Upper lobe of right lung (tissue), 1 donor: ENCODE measurements around the gene ABI3. TPM values are rescaled to one million over a fixed set of nuclear protein-coding genes. Genes with fewer than 3 reads are reported as not detected.

Experiments
- ATAC-seq: fragments of 200-7000 bp; cut with Tn5 transposase; one replicate; pipeline ENCODE4 v1.9.1; 2020; ENCODE audit warnings: mild to moderate bottlenecking, moderate library complexity
- DNase-seq: peaks from one replicate; pipeline ENCODE4 v3.0.0-alpha.2; 2020
- H3K27ac ChIP-seq: fragments of 200-600 bp; one replicate; pipeline ENCODE4 v1.8.0; 2022
- H3K27me3 ChIP-seq: fragments of 200-600 bp; one replicate; pipeline ENCODE4 v1.8.0; 2022; ENCODE audit warnings: mild to moderate bottlenecking
- H3K36me3 ChIP-seq: fragments of 200-600 bp; one replicate; pipeline ENCODE4 v1.8.0; 2022
- H3K4me1 ChIP-seq: fragments of 200-600 bp; one replicate; pipeline ENCODE4 v1.8.0; 2022
- H3K4me3 ChIP-seq: fragments of 200-600 bp; one replicate; pipeline ENCODE4 v1.8.0; 2022; ENCODE audit warnings: mild to moderate bottlenecking
- H3K9me3 ChIP-seq: fragments of 200-600 bp; one replicate; pipeline ENCODE4 v1.8.0; 2022
- intact Hi-C: fragments of 100-400 bp; cut with DNase I; formaldehyde crosslinking; loops from one replicate; pipeline ENCODE4 v1.11.0; 2022
- total RNA-seq: library from RNA; stranded (reverse); fragmentation: NEBNext Ultra II Directional; extraction: Animal tissue kit (Norgen Biotek cat#: 25700); gene quantifications from one replicate; pipeline ENCODE4 v1.2.1, GENCODE V29; 2021
- TF ChIP-seq, protein P1 (sequence below): fragments of 200-600 bp; IDR thresholded peaks from one replicate; pipeline ENCODE4 v1.8.0; 2022; ENCODE audit warnings: antibody characterized with exemption
- donor health status: DM: no; HTN: yes; CAD: no; lungs with severe emphysema.

Gene ABI3
- total RNA-seq, 1 donor from 2014 or later: 31.5 TPM

DNA sequence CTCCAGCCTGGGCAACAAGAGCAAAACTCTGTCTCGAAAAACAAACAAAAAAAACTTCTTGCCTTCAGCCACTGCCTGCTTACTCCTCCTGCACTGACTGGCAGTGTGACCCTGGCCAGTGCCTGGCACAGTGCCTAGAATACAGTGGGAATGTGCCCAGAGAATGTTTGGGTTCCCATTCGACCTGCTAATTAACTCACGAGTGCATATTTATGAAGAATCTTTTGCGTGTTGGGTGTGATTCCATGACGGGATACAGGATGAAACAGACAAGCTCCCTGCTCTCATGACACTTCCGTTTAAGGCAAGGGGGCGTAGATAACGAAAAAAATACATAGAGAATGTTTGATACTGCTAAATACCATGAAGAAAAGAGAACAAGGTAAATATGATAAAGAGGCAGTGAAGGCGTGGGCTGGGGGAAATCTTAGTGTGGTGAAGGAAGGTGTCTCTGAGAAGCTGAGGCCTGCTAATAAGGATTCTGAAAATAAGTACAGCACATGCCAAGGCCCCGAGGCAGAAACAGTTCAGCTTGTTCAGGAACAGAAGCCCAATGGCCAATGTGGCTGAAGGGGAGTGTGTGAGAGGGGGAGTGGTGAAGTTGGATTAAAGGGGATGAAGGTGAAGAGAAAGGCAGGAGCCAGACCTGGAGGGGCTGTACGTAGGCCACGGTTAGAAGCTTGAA is 4.3 kb downstream of the ABI3 start:
- no peaks in the 10 kb centered on the region for H3K36me3 ChIP-seq
- H3K27me3 ChIP-seq: no peaks in the 10 kb centered on the region
- TF ChIP-seq, protein P1, sequence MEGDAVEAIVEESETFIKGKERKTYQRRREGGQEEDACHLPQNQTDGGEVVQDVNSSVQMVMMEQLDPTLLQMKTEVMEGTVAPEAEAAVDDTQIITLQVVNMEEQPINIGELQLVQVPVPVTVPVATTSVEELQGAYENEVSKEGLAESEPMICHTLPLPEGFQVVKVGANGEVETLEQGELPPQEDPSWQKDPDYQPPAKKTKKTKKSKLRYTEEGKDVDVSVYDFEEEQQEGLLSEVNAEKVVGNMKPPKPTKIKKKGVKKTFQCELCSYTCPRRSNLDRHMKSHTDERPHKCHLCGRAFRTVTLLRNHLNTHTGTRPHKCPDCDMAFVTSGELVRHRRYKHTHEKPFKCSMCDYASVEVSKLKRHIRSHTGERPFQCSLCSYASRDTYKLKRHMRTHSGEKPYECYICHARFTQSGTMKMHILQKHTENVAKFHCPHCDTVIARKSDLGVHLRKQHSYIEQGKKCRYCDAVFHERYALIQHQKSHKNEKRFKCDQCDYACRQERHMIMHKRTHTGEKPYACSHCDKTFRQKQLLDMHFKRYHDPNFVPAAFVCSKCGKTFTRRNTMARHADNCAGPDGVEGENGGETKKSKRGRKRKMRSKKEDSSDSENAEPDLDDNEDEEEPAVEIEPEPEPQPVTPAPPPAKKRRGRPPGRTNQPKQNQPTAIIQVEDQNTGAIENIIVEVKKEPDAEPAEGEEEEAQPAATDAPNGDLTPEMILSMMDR: no peak
- peaks cover 57% of the 10 kb centered on the region for H3K4me1 ChIP-seq
- H3K9me3 ChIP-seq: no peaks in the 10 kb centered on the region
- ATAC-seq (no peak), DNase-seq (peak; percentile 70)
- peak overlapping the region; percentile 10 for H3K4me3 ChIP-seq
- intact Hi-C loops: no loop called here
- H3K27ac ChIP-seq: peak overlapping the region; percentile 42

- DNase-seq: peak; percentile 69
- H3K4me1 ChIP-seq: peaks cover 54% of the 10 kb centered on the region
- intact Hi-C loops: no loop called here
Observed at GRCh38 chr17:49216482-49216881, 6.0 kb downstream of the ABI3 start.

GRCh38 chr17:49216953-49217650 is 6.6 kb downstream of the ABI3 start:
- peak overlapping the region; percentile 8 for H3K4me3 ChIP-seq

More at GRCh38 chr17:49216482-49216881, 6.0 kb downstream of the ABI3 start:
- no peaks in the 10 kb centered on the region for H3K36me3 ChIP-seq
- H3K9me3 ChIP-seq: no peaks in the 10 kb centered on the region
- ATAC-seq: no peak
- no peaks in the 10 kb centered on the region for H3K27me3 ChIP-seq
- H3K27ac ChIP-seq: peak overlapping the region; percentile 63
- H3K4me3 ChIP-seq: no peak overlapping the region
- TF ChIP-seq, protein P1: no peak

GRCh38 chr17:49217651-49218413 is 7.3 kb downstream of the ABI3 start:
- Histone ChIP-seq H3K27me3 (no peaks in the 10 kb centered on the region), H3K27ac (peak overlapping the region; percentile 63), H3K9me3 (no peaks in the 10 kb centered on the region), H3K36me3 (no peaks in the 10 kb centered on the region), H3K4me3 (peak overlapping the region; percentile 8), H3K4me1 (peaks cover 54% of the 10 kb centered on the region)
- intact Hi-C loops: no loop called here
- TF ChIP-seq, protein P1: no peak
- DNase-seq (peak; percentile 86), ATAC-seq (peak; percentile 86)

More at GRCh38 chr17:49216953-49217650, 6.6 kb downstream of the ABI3 start:
- peaks cover 54% of the 10 kb centered on the region for H3K4me1 ChIP-seq
- H3K27me3 ChIP-seq: no peaks in the 10 kb centered on the region
- H3K36me3 ChIP-seq: no peaks in the 10 kb centered on the region
- ATAC-seq (peak; percentile 83), DNase-seq (peak; percentile 82)
- intact Hi-C loops: no loop called here
- H3K9me3 ChIP-seq: no peaks in the 10 kb centered on the region
- TF ChIP-seq, protein P1: no peak
- peak overlapping the region; percentile 63 for H3K27ac ChIP-seq

DNA sequence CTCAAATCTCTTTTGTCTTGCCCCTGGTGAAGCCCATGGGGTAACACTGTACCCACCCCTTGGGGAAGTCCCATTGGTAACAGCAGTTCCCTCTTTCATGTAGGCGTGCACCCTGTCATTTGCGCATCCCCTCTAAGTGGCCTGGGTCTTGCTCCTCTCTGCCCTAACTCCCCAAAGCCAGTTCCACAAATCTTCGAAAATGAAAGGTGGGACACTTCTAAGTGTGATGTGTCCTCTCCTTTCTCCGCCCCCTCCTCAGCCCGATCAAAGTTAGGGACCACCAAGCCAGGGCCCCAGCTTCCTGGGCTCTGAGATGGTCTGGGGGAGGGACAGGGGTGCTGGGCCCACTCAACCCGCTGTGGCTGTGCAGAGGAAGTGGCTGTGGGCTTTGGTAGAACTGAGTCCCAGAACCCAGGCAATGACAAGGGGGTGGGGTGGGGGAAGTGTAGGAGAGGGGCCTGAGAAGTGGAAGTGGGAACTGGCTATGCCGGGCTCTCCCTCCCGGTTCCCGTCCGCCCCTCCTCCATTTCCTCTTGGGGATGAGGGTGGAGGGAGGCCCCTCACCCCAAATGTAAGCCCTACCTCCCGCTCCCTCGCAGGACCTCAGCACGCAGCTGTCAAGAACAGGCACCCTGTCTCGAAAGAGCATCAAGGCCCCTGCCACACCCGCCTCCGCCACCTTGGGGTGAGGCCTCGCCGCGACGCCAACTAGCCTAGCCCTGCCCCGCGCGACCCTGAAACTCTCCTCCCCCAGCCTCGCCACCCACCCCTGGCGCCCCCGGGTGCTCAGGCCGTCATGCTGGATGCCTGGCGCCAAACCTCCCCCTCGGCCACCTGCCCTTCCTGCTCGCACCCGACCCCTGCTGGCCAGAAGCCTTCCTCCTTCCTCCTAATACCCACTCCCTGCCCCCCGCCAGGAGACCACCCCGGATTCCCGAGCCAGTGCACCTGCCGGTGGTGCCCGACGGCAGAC is 8.7 kb downstream of the ABI3 start:
- Histone ChIP-seq H3K27ac (peak overlapping the region; percentile 63), H3K9me3 (no peaks in the 10 kb centered on the region), H3K4me1 (peaks cover 54% of the 10 kb centered on the region), H3K36me3 (no peaks in the 10 kb centered on the region), H3K27me3 (peaks cover 6% of the 10 kb centered on the region), H3K4me3 (no peak overlapping the region)
- DNase-seq (peak; percentile 76), ATAC-seq (peak; percentile 45)
- intact Hi-C loops: no loop called here
- TF ChIP-seq, protein P1: no peak
